ENCODE data around the gene PGM5. TPM values are rescaled to one million over a fixed set of nuclear protein-coding genes. Genes with fewer than 3 reads are reported as not detected.

Gene PGM5
- total RNA-seq, 1 experiment from 2014 or later, result 0.13 TPM

- no peak for DNase-seq (ENCODE audit: low spot score)
- peaks cover 10% of the 10 kb centered on the region for H3K36me3 Mint-ChIP-seq
- CTCF ChIA-PET, result interaction anchor here (1.0 kb wide), 1 partner anchor 14 kb away, joined by 3 read pairs; no protein-coding TSS in a partner anchor
- TF ChIP-seq, protein P1, sequence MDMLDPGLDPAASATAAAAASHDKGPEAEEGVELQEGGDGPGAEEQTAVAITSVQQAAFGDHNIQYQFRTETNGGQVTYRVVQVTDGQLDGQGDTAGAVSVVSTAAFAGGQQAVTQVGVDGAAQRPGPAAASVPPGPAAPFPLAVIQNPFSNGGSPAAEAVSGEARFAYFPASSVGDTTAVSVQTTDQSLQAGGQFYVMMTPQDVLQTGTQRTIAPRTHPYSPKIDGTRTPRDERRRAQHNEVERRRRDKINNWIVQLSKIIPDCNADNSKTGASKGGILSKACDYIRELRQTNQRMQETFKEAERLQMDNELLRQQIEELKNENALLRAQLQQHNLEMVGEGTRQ (CRISPR knock-in tag; IDR thresholded peaks at IDR 0.05), result peak; percentile 63; the same call in 1 of the 2 replicates
- TF ChIP-seq ZBTB21 (CRISPR knock-in tag; IDR thresholded peaks at IDR 0.05; ENCODE audit: borderline replicate concordance), result no peak
- H3K27ac Mint-ChIP-seq, result no peak overlapping the region
- peaks cover 11% of the 10 kb centered on the region for H3K9me3 Mint-ChIP-seq
- no peak overlapping the region for H3K4me3 Mint-ChIP-seq
- POLR2A ChIA-PET, result no interaction called here
- peaks cover 68% of the 10 kb centered on the region for H3K27me3 Mint-ChIP-seq (ENCODE audit: low read depth)
- H3K4me1 Mint-ChIP-seq, result no peaks in the 10 kb centered on the region
- peak; percentile 47; the same call in 1 of the 2 replicates for ATAC-seq
Measured at GRCh38 chr9:68522954-68523353, 166.5 kb downstream of the PGM5 start.

DNA sequence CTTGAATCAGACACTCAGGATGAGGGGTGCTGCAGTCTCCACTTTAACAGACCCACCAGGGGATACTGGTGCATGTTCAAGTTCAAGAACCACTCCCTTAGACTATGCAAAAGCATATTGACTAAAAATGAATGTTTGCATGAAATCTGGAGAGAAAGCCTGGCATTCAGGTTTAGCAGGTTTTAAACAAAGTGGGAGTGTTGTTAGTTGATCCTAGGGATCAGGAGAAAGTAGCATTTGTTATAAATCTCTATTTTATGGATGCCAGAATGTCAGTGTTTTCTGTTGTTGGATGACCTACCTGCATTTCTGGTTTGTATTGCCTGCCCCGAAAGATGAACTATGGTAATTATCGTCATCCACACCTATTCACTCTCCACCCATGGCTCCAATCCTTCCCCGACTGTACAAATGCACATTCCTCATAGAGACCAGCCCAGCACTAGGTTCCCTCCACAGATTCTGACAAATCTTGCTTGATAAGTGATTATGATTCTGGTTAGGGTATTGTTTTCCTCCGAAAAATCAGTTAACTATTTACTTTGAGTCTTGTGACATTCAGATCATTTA lies 167.0 kb downstream of the PGM5 start:
- ChIA-PET POLR2A (no interaction called here), CTCF (no interaction called here)
- peaks cover 6% of the 10 kb centered on the region for H3K9me3 Mint-ChIP-seq
- no peak overlapping the region for H3K4me3 Mint-ChIP-seq
- H3K27me3 Mint-ChIP-seq (ENCODE audit: low read depth), result peaks cover 66% of the 10 kb centered on the region
- no peak overlapping the region for H3K27ac Mint-ChIP-seq
- ATAC-seq, result no peak
- DNase-seq (ENCODE audit: low spot score), result no peak
- H3K4me1 Mint-ChIP-seq, result no peaks in the 10 kb centered on the region
- H3K36me3 Mint-ChIP-seq, result peaks cover 6% of the 10 kb centered on the region
- no peak for TF ChIP-seq ZNF138 (CRISPR knock-in tag; conservative IDR thresholded peaks at IDR 0.05)
- no peak for TF ChIP-seq CREB1 (CRISPR knock-in tag; IDR thresholded peaks at IDR 0.05)
- no peak for TF ChIP-seq CBFB (CRISPR knock-in tag; IDR thresholded peaks at IDR 0.05; ENCODE audit: low read depth)
- TF ChIP-seq GTF2I (CRISPR knock-in tag; conservative IDR thresholded peaks at IDR 0.05), result no peak
- TF ChIP-seq, protein P2, sequence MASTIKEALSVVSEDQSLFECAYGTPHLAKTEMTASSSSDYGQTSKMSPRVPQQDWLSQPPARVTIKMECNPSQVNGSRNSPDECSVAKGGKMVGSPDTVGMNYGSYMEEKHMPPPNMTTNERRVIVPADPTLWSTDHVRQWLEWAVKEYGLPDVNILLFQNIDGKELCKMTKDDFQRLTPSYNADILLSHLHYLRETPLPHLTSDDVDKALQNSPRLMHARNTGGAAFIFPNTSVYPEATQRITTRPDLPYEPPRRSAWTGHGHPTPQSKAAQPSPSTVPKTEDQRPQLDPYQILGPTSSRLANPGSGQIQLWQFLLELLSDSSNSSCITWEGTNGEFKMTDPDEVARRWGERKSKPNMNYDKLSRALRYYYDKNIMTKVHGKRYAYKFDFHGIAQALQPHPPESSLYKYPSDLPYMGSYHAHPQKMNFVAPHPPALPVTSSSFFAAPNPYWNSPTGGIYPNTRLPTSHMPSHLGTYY (CRISPR knock-in tag; IDR thresholded peaks at IDR 0.05), result no peak
- no peak for TF ChIP-seq ZNF232 (CRISPR knock-in tag; IDR thresholded peaks at IDR 0.05)
- TF ChIP-seq ARID4B (CRISPR knock-in tag; IDR thresholded peaks at IDR 0.05; ENCODE audit: borderline replicate concordance), result no peak
- TF ChIP-seq, protein P3, sequence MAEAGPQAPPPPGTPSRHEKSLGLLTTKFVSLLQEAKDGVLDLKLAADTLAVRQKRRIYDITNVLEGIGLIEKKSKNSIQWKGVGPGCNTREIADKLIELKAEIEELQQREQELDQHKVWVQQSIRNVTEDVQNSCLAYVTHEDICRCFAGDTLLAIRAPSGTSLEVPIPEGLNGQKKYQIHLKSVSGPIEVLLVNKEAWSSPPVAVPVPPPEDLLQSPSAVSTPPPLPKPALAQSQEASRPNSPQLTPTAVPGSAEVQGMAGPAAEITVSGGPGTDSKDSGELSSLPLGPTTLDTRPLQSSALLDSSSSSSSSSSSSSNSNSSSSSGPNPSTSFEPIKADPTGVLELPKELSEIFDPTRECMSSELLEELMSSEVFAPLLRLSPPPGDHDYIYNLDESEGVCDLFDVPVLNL (CRISPR knock-in tag; IDR thresholded peaks at IDR 0.05; ENCODE audit: borderline replicate concordance, low read depth), result no peak
- no peak for TF ChIP-seq NFYB (CRISPR knock-in tag; conservative IDR thresholded peaks at IDR 0.05; ENCODE audit: low read depth)
- TF ChIP-seq ESRRA (CRISPR knock-in tag; IDR thresholded peaks at IDR 0.05; ENCODE audit: borderline replicate concordance), result no peak
- TF ChIP-seq FOXK1 (CRISPR knock-in tag; IDR thresholded peaks at IDR 0.05), result no peak
- no peak for TF ChIP-seq MXD4 (CRISPR knock-in tag; IDR thresholded peaks at IDR 0.05; ENCODE audit: borderline replicate concordance)
- TF ChIP-seq ZNF263 (CRISPR knock-in tag; IDR thresholded peaks at IDR 0.05; ENCODE audit: low read depth), result no peak
- TF ChIP-seq ZSCAN18 (CRISPR knock-in tag; IDR thresholded peaks at IDR 0.05), result no peak
- TF ChIP-seq, protein P4, sequence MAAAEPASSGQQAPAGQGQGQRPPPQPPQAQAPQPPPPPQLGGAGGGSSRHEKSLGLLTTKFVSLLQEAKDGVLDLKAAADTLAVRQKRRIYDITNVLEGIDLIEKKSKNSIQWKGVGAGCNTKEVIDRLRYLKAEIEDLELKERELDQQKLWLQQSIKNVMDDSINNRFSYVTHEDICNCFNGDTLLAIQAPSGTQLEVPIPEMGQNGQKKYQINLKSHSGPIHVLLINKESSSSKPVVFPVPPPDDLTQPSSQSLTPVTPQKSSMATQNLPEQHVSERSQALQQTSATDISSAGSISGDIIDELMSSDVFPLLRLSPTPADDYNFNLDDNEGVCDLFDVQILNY (CRISPR knock-in tag; IDR thresholded peaks at IDR 0.05), result no peak
- no peak for TF ChIP-seq MYBL2 (CRISPR knock-in tag; IDR thresholded peaks at IDR 0.05)
- no peak for TF ChIP-seq HMGXB4 (CRISPR knock-in tag; IDR thresholded peaks at IDR 0.05)
